Measurements from ENCODE around the gene KCNQ1OT1.

Gene KCNQ1OT1

GRCh38 chr11:2577031-2577990 lies 122.5 kb downstream of the KCNQ1OT1 start:
- Histone ChIP-seq H3K27ac (ENCODE audit: low read length) (no peak overlapping the region), H3K9me3 (ENCODE audit: insufficient read depth, low read depth, low read length) (no peaks in the 10 kb centered on the region), H3K4me1 (ENCODE audit: insufficient read depth, low read length) (no peaks in the 10 kb centered on the region), H3K4me3 (ENCODE audit: low read length) (no peak overlapping the region), H3K9ac (ENCODE audit: low read depth, low read length) (no peak overlapping the region), H3K36me3 (ENCODE audit: insufficient read depth, low read depth, low read length) (no peaks in the 10 kb centered on the region), H3K27me3 (ENCODE audit: insufficient read depth, low read length) (peaks cover 76% of the 10 kb centered on the region)

DNA sequence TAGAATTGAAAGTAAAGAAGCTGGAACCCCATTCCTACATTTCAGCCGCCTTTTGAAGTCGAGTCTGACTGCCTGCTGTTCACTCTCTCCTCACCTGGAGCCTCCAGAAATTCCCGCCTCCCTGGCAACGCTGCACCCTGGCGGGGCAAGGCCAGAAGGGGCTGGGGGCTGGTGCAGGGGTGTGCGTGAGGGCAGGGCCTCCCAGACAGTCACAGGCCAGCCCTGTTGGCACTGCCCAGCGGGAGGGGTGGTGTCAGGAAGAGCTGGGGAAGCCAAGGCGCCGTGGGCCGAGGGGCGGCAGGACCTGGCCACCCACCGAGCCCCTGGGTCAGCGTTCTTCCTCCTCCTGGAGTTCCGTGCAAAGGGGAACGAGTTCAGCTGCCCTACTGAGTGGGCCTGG lies 123.2 kb downstream of the KCNQ1OT1 start:
- Histone ChIP-seq H3K4me3 (ENCODE audit: low read length) (no peak overlapping the region), H3K27me3 (ENCODE audit: insufficient read depth, low read length) (peaks cover 72% of the 10 kb centered on the region), H3K4me1 (ENCODE audit: insufficient read depth, low read length) (no peaks in the 10 kb centered on the region), H3K9me3 (ENCODE audit: insufficient read depth, low read depth, low read length) (no peaks in the 10 kb centered on the region), H3K9ac (ENCODE audit: low read depth, low read length) (no peak overlapping the region), H3K36me3 (ENCODE audit: insufficient read depth, low read depth, low read length) (no peaks in the 10 kb centered on the region), H3K27ac (ENCODE audit: low read length) (no peak overlapping the region)

- H3K36me3 ChIP-seq (ENCODE audit: insufficient read depth, low read depth, low read length): no peaks in the 10 kb centered on the region
- peaks cover 68% of the 10 kb centered on the region for H3K27me3 ChIP-seq (ENCODE audit: insufficient read depth, low read length)
- no peaks in the 10 kb centered on the region for H3K9me3 ChIP-seq (ENCODE audit: insufficient read depth, low read depth, low read length)
- H3K4me3 ChIP-seq (ENCODE audit: low read length): no peak overlapping the region
- H3K9ac ChIP-seq (ENCODE audit: low read depth, low read length): no peak overlapping the region
- no peak overlapping the region for H3K27ac ChIP-seq (ENCODE audit: low read length)
- no peaks in the 10 kb centered on the region for H3K4me1 ChIP-seq (ENCODE audit: insufficient read depth, low read length)
Measured at GRCh38 chr11:2576111-2576510, 123.7 kb downstream of the KCNQ1OT1 start.

DNA sequence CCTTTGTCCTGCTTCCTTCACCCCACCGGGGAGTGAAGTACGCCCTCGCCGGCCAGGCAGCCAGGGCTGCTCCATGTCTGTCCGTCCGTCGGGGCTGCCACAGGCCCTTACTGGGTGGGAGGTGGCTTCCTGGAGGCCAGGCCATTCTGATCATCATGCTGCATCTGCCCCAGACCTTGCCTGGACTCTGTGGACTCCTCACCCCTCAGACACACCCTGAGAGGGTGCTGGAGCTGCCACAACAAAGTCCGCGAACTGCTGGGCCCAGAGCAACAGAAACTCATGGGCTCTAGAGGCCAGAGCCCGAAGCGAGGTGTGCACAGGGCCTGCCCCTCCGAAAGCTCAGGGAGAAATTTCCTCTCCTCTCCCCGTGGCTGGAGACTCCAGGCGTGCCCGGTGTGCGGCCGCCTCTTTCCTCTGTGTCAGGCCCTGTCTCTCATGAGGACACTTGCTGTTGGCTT lies 124.2 kb downstream of the KCNQ1OT1 start:
- H3K36me3 ChIP-seq (ENCODE audit: insufficient read depth, low read depth, low read length): no peaks in the 10 kb centered on the region
- H3K4me3 ChIP-seq (ENCODE audit: low read length): no peak overlapping the region
- no peaks in the 10 kb centered on the region for H3K4me1 ChIP-seq (ENCODE audit: insufficient read depth, low read length)
- H3K27me3 ChIP-seq (ENCODE audit: insufficient read depth, low read length): peaks cover 63% of the 10 kb centered on the region
- no peaks in the 10 kb centered on the region for H3K9me3 ChIP-seq (ENCODE audit: insufficient read depth, low read depth, low read length)
- no peak overlapping the region for H3K9ac ChIP-seq (ENCODE audit: low read depth, low read length)
- H3K27ac ChIP-seq (ENCODE audit: low read length): no peak overlapping the region

- Histone ChIP-seq H3K4me3 (ENCODE audit: low read length) (no peak overlapping the region), H3K9me3 (ENCODE audit: insufficient read depth, low read depth, low read length) (no peaks in the 10 kb centered on the region), H3K27me3 (ENCODE audit: insufficient read depth, low read length) (peaks cover 57% of the 10 kb centered on the region), H3K4me1 (ENCODE audit: insufficient read depth, low read length) (no peaks in the 10 kb centered on the region), H3K36me3 (ENCODE audit: insufficient read depth, low read depth, low read length) (no peaks in the 10 kb centered on the region), H3K27ac (ENCODE audit: low read length) (no peak overlapping the region), H3K9ac (ENCODE audit: low read depth, low read length) (no peak overlapping the region)
Measured at GRCh38 chr11:2574553-2575535, 125.0 kb downstream of the KCNQ1OT1 start.

DNA sequence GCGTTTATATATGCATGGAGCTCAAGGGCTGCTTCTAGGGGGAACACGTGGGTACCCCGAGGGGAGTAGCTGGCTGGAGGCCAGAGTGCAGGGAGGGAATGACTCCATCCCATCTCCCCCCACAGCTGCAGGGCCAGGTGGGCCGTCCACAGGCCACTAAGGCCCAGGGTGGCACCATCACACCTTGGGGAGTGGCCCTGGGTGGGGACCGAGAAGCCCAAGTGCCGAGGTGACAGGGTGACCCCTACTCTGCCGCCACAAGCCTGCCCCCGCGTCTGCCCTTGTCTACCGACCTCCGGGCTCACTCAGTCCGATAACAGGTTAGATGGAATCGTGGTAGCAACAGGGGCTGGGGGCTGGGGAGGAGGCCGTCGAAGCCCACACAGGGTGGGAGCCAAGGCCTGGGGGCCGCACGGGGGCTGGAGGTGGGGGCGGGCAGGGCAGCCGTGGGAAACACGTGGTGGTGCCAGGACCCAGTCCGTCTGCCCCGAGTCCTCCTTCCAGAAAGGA lies 125.7 kb downstream of the KCNQ1OT1 start:
- no peaks in the 10 kb centered on the region for H3K36me3 ChIP-seq (ENCODE audit: insufficient read depth, low read depth, low read length)
- H3K4me3 ChIP-seq (ENCODE audit: low read length): no peak overlapping the region
- no peaks in the 10 kb centered on the region for H3K4me1 ChIP-seq (ENCODE audit: insufficient read depth, low read length)
- H3K9ac ChIP-seq (ENCODE audit: low read depth, low read length): no peak overlapping the region
- H3K27ac ChIP-seq (ENCODE audit: low read length): no peak overlapping the region
- H3K9me3 ChIP-seq (ENCODE audit: insufficient read depth, low read depth, low read length): no peaks in the 10 kb centered on the region
- peaks cover 58% of the 10 kb centered on the region for H3K27me3 ChIP-seq (ENCODE audit: insufficient read depth, low read length)

DNA sequence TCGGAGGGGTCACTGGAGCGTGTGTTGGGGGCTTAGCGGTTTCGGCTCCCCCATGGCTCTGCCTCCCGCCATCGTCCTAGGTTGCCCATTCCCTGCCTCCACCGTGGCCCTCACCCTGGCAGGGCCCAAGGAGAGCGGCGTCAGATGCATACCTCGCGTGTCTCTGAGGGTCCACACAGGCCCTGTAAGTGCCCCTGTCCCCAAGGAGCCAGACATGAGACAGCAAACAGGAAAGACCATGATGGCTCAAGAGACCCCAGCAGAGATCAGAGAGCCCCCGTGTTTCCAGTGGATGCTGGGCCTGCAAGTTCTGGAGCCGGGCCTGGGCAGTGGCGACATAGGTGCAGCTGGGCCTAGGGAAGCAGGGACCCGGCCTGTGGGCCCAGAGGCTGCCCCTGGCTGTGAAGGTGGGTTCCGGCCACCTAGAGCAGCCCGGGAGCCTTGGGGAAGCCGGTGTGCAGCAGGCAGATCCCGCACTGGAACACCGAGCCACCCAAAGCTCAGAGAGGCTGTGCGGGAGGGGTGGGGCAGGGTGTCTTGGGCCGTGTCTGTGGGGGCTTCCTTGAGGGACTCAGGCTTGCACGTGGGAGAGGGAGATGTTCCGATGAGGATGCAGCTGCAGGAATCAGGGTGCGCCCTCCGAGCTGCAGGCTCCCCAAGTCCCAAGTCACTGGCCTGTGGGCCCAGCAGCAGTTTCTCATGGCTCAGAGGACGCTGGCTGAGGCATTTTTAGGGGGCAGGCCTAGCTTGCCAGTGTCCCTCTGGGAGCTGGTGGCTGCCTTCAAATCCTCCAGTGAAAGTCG lies 126.4 kb downstream of the KCNQ1OT1 start:
- H3K4me1 ChIP-seq (ENCODE audit: insufficient read depth, low read length): no peaks in the 10 kb centered on the region
- H3K36me3 ChIP-seq (ENCODE audit: insufficient read depth, low read depth, low read length): no peaks in the 10 kb centered on the region
- no peak overlapping the region for H3K4me3 ChIP-seq (ENCODE audit: low read length)
- H3K27me3 ChIP-seq (ENCODE audit: insufficient read depth, low read length): peaks cover 54% of the 10 kb centered on the region
- H3K27ac ChIP-seq (ENCODE audit: low read length): no peak overlapping the region
- no peaks in the 10 kb centered on the region for H3K9me3 ChIP-seq (ENCODE audit: insufficient read depth, low read depth, low read length)
- no peak overlapping the region for H3K9ac ChIP-seq (ENCODE audit: low read depth, low read length)

GRCh38 chr11:2572491-2573239 lies 127.1 kb downstream of the KCNQ1OT1 start:
- Histone ChIP-seq H3K9me3 (ENCODE audit: insufficient read depth, low read depth, low read length) (no peaks in the 10 kb centered on the region), H3K27ac (ENCODE audit: low read length) (no peak overlapping the region), H3K4me1 (ENCODE audit: insufficient read depth, low read length) (no peaks in the 10 kb centered on the region), H3K4me3 (ENCODE audit: low read length) (no peak overlapping the region), H3K27me3 (ENCODE audit: insufficient read depth, low read length) (peaks cover 50% of the 10 kb centered on the region), H3K36me3 (ENCODE audit: insufficient read depth, low read depth, low read length) (no peaks in the 10 kb centered on the region), H3K9ac (ENCODE audit: low read depth, low read length) (no peak overlapping the region)

GRCh38 chr11:2571598-2572281 lies 128.1 kb downstream of the KCNQ1OT1 start:
- Histone ChIP-seq H3K9ac (ENCODE audit: low read depth, low read length) (no peak overlapping the region), H3K9me3 (ENCODE audit: insufficient read depth, low read depth, low read length) (no peaks in the 10 kb centered on the region), H3K4me1 (ENCODE audit: insufficient read depth, low read length) (no peaks in the 10 kb centered on the region), H3K27ac (ENCODE audit: low read length) (no peak overlapping the region), H3K27me3 (ENCODE audit: insufficient read depth, low read length) (peaks cover 52% of the 10 kb centered on the region), H3K4me3 (ENCODE audit: low read length) (no peak overlapping the region), H3K36me3 (ENCODE audit: insufficient read depth, low read depth, low read length) (no peaks in the 10 kb centered on the region)
